HEK293T (cell line): ENCODE results near the gene PLXNA3.

Experiments used
- CTCF ChIA-PET: fragments of 350-600 bp; formaldehyde crosslinking; extraction: SDS; loops from one replicate; lab custom pipeline; 2021; ENCODE audit warnings: antibody characterized with exemption, inconsistent platforms; lab: Yijun Ruan, JAX
- POLR2A ChIA-PET: fragments of 350-600 bp; formaldehyde crosslinking; extraction: SDS; loops from one replicate; lab custom pipeline; 2020; ENCODE audit warnings: antibody characterized with exemption, inconsistent platforms; lab: Yijun Ruan, JAX
- DNase-seq: peaks from one replicate; pipeline ENCODE4 v3.0.0; 2012; ENCODE audit warnings: mixed read lengths; ENCODE audit errors: extremely low spot score
- ARNT ChIP-seq: fragments of 450-650 bp; IDR thresholded peaks from 2 replicates; pipeline ENCODE4 v1.6.1; 2017; ENCODE audit warnings: mild to moderate bottlenecking
- BHLHE40 ChIP-seq: fragments of 450-650 bp; IDR thresholded peaks from 2 replicates; pipeline ENCODE4 v1.6.1; 2016; ENCODE audit warnings: mild to moderate bottlenecking, moderate library complexity, borderline replicate concordance
- CTBP1 ChIP-seq: fragments of 450-650 bp; IDR thresholded peaks from 2 replicates; pipeline ENCODE4 v1.6.1; 2016; ENCODE audit warnings: borderline replicate concordance
- ELF4 ChIP-seq: fragments of 450-650 bp; IDR thresholded peaks from 2 replicates; pipeline ENCODE4 v1.6.1; 2017; ENCODE audit warnings: antibody characterized with exemption
- FOXA1 ChIP-seq: fragments of 450-650 bp; IDR thresholded peaks from 2 replicates; pipeline ENCODE4 v1.6.1; 2016; ENCODE audit warnings: mild to moderate bottlenecking
- FOXK2 ChIP-seq: fragments of 450-650 bp; IDR thresholded peaks from 2 replicates; pipeline ENCODE4 v1.6.1; 2016; ENCODE audit warnings: mild to moderate bottlenecking
- FOXM1 ChIP-seq: fragments of 450-650 bp; IDR thresholded peaks from 2 replicates; pipeline ENCODE4 v1.6.1; 2017; ENCODE audit warnings: mild to moderate bottlenecking, borderline replicate concordance
- HDGF ChIP-seq: fragments of 450-650 bp; IDR thresholded peaks from 2 replicates; pipeline ENCODE4 v1.6.1; 2017; ENCODE audit warnings: antibody characterized with exemption, borderline replicate concordance
- L3MBTL2 ChIP-seq: fragments of 450-650 bp; conservative IDR thresholded peaks from 2 replicates; pipeline ENCODE4 v1.6.1; 2016; ENCODE audit warnings: mild to moderate bottlenecking
- LEF1 ChIP-seq: fragments of 450-650 bp; IDR thresholded peaks from 2 replicates; pipeline ENCODE4 v1.6.1; 2017; ENCODE audit warnings: mild to moderate bottlenecking, borderline replicate concordance
- NFRKB ChIP-seq: fragments of 450-650 bp; IDR thresholded peaks from 2 replicates; pipeline ENCODE4 v1.6.1; 2016; ENCODE audit warnings: mild to moderate bottlenecking, moderate library complexity
- SP1 ChIP-seq: fragments of 450-650 bp; IDR thresholded peaks from 2 replicates; pipeline ENCODE4 v1.6.1; 2017
- SUZ12 ChIP-seq: fragments of 450-650 bp; IDR thresholded peaks from 2 replicates; pipeline ENCODE4 v1.6.1; 2016; ENCODE audit warnings: mild to moderate bottlenecking
- TARDBP ChIP-seq: fragments of 450-650 bp; IDR thresholded peaks from 2 replicates; pipeline ENCODE4 v1.6.1; 2016
- ZNF384 ChIP-seq: fragments of 450-650 bp; IDR thresholded peaks from 2 replicates; pipeline ENCODE4 v1.6.1; 2016
- TF ChIP-seq, protein P1 (sequence below): fragments of 450-650 bp; IDR thresholded peaks from 2 replicates; pipeline ENCODE4 v1.6.1; 2016

The PLXNA3 gene

GRCh38 chrX:154428176-154429171 is 29.6 kb upstream of the PLXNA3 start, which contains the start of gene ATP6AP1:
TSS of gene ATP6AP1 (plus strand) at chrX:154428677. CDS start at chrX:154428693, 16 bp downstream.
- TF ChIP-seq, protein P1, sequence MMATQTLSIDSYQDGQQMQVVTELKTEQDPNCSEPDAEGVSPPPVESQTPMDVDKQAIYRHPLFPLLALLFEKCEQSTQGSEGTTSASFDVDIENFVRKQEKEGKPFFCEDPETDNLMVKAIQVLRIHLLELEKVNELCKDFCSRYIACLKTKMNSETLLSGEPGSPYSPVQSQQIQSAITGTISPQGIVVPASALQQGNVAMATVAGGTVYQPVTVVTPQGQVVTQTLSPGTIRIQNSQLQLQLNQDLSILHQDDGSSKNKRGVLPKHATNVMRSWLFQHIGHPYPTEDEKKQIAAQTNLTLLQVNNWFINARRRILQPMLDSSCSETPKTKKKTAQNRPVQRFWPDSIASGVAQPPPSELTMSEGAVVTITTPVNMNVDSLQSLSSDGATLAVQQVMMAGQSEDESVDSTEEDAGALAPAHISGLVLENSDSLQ: peak; percentile 100
- TF ChIP-seq LEF1 (no peak), L3MBTL2 (peak; percentile 85)
- POLR2A ChIA-PET: interaction anchor here (0.6 to 2.4 kb wide), 10 partner anchors 10 to 99 kb away, joined by 3 to 14 read pairs (median 4); partner anchors contain the start of genes FAM50A, RPL10, SLC10A3 and TAFAZZIN
- CTCF ChIA-PET: interaction anchor here (0.6 to 1.7 kb wide), 3 partner anchors 24 to 99 kb away, joined by 3 to 5 read pairs (median 4); no protein-coding TSS in a partner anchor
- DNase-seq: peak; percentile 95

GRCh38 chrX:154429711-154430110 is 28.4 kb upstream of the PLXNA3 start:
- ChIA-PET CTCF (interaction anchor here (1.0 to 1.5 kb wide), 2 partner anchors 30 to 97 kb away, joined by 3 to 4 read pairs; no protein-coding TSS in a partner anchor), POLR2A (interaction anchor here (0.5 to 2.4 kb wide), 4 partner anchors 18 to 61 kb away, joined by 4 to 14 read pairs (median 9); partner anchors contain the start of genes RPL10, SLC10A3 and TAFAZZIN)
- TF ChIP-seq BHLHE40 (no peak), TARDBP (no peak), ARNT (no peak), CTBP1 (no peak), NFRKB (no peak), ZNF384 (no peak), ELF4 (no peak), LEF1 (no peak), FOXA1 (no peak), FOXK2 (no peak), FOXM1 (no peak), HDGF (no peak), SUZ12 (no peak), SP1 (no peak), L3MBTL2 (no peak)
- TF ChIP-seq, protein P1: no peak

DNA sequence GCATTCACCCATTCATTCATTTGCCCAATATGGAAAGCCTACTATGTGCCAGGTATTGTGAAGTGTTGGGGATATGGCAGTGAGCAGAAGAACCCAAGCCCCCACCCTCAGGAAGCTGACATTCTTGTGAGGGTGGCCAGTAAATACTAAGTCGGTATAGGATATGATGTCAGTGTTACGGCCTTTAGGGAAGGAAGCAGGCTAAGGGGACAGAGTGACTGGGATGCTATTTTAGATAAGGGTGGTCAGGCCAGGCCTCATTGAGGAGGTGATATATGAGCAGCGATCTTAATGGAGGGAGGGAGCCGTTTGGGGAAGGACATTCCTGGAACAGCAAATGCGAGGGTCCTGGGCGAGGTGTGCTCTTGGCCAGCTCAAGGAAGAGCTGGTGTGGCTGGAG is 27.6 kb upstream of the PLXNA3 start:
- ChIA-PET POLR2A (interaction anchor here (0.6 to 1.4 kb wide), 5 partner anchors 9 to 28 kb away, joined by 3 to 5 read pairs (median 4); no protein-coding TSS in a partner anchor), CTCF (no interaction called here)
- no peak for TF ChIP-seq FOXM1
- no peak for TF ChIP-seq LEF1
- TF ChIP-seq, protein P1: no peak
- TF ChIP-seq SP1: no peak
- no peak for TF ChIP-seq HDGF
- no peak for TF ChIP-seq FOXA1
- no peak for TF ChIP-seq ZNF384
- no peak for TF ChIP-seq ELF4
- no peak for TF ChIP-seq TARDBP
- no peak for TF ChIP-seq FOXK2
- TF ChIP-seq BHLHE40: no peak
- no peak for TF ChIP-seq NFRKB
- TF ChIP-seq CTBP1: no peak
- no peak for TF ChIP-seq SUZ12
- no peak for TF ChIP-seq ARNT
- TF ChIP-seq L3MBTL2: no peak
- no peak for DNase-seq

More at GRCh38 chrX:154429711-154430110, 28.4 kb upstream of the PLXNA3 start:
- no peak for DNase-seq

- ChIA-PET CTCF (no interaction called here), POLR2A (interaction anchor here (0.7 to 1.4 kb wide), 4 partner anchors 9 to 20 kb away, joined by 3 to 5 read pairs (median 4); no protein-coding TSS in a partner anchor)
- DNase-seq: no peak
- TF ChIP-seq ELF4: no peak
- no peak for TF ChIP-seq CTBP1
- TF ChIP-seq HDGF: no peak
- no peak for TF ChIP-seq FOXM1
- no peak for TF ChIP-seq TARDBP
- TF ChIP-seq NFRKB: no peak
- no peak for TF ChIP-seq ZNF384
- no peak for TF ChIP-seq BHLHE40
- TF ChIP-seq SP1: no peak
- TF ChIP-seq ARNT: no peak
- TF ChIP-seq L3MBTL2: no peak
Measured at GRCh38 chrX:154430916-154431315, 27.2 kb upstream of the PLXNA3 start.

GRCh38 chrX:154431341-154431740 is 26.7 kb upstream of the PLXNA3 start:
- no peak for TF ChIP-seq FOXA1
- DNase-seq: no peak
- CTCF ChIA-PET: no interaction called here
- POLR2A ChIA-PET: interaction anchor here (1.1 to 1.4 kb wide), 3 partner anchors 10 to 21 kb away, joined by 3 to 5 read pairs (median 4); no protein-coding TSS in a partner anchor

- no peak for TF ChIP-seq ELF4
- no peak for TF ChIP-seq CTBP1
- TF ChIP-seq TARDBP: no peak
- TF ChIP-seq FOXK2: no peak
- no peak for TF ChIP-seq NFRKB
- no peak for TF ChIP-seq ZNF384
- TF ChIP-seq SUZ12: no peak
- no peak for TF ChIP-seq ARNT
- TF ChIP-seq BHLHE40: no peak
- TF ChIP-seq LEF1: no peak
- TF ChIP-seq, protein P1: no peak
- no peak for TF ChIP-seq FOXM1
- no peak for DNase-seq
- POLR2A ChIA-PET: interaction anchor here (0.8 kb wide), 1 partner anchor 14 kb away, joined by 3 read pairs; no protein-coding TSS in a partner anchor
- CTCF ChIA-PET: interaction anchor here (0.7 kb wide), 1 partner anchor 34 kb away, joined by 4 read pairs; the partner anchor contains the start of gene RPL10
Measured at GRCh38 chrX:154432210-154432609, 25.9 kb upstream of the PLXNA3 start.
